Measurements from ENCODE around the gene ADCK1.
"Not testable (repeated sequence)": the region's sequence is repeated elsewhere in the genome, so short reads cannot be mapped to it uniquely, and the experiment has no call there.

Gene ADCK1

GRCh38 chr14:77955816-77956484 is 156.0 kb downstream of the ADCK1 start:
- no peak overlapping the region for H3K27ac ChIP-seq
- TF ChIP-seq ZFX (IDR thresholded peaks at IDR 0.05) = no peak
- TF ChIP-seq CTCF (conservative IDR thresholded peaks at IDR 0.05) = no peak

GRCh38 chr14:77959686-77960085 is 159.8 kb downstream of the ADCK1 start:
- H3K27ac ChIP-seq = not testable (repeated sequence)

GRCh38 chr14:77961847-77962580 is 162.1 kb downstream of the ADCK1 start:
- TF ChIP-seq ZFX (IDR thresholded peaks at IDR 0.05) = no peak
- TF ChIP-seq CTCF (conservative IDR thresholded peaks at IDR 0.05) = no peak; the same call in none of the 2 replicates
- H3K27ac ChIP-seq = no peak overlapping the region

GRCh38 chr14:77962731-77963520 is 163.0 kb downstream of the ADCK1 start:
- TF ChIP-seq CTCF (conservative IDR thresholded peaks at IDR 0.05) (no peak), ZFX (IDR thresholded peaks at IDR 0.05) (no peak)

GRCh38 chr14:77964586-77964985 is 164.7 kb downstream of the ADCK1 start:
- no peak for TF ChIP-seq CTCF (conservative IDR thresholded peaks at IDR 0.05)
- no peak for TF ChIP-seq ZFX (IDR thresholded peaks at IDR 0.05)
- H3K27ac ChIP-seq = no peak overlapping the region

More at GRCh38 chr14:77962731-77963520, 163.0 kb downstream of the ADCK1 start:
- no peak overlapping the region for H3K27ac ChIP-seq

GRCh38 chr14:77965050-77965449 is 165.1 kb downstream of the ADCK1 start:
- TF ChIP-seq ZFX (IDR thresholded peaks at IDR 0.05) = no peak
- no peak for TF ChIP-seq CTCF (conservative IDR thresholded peaks at IDR 0.05)

GRCh38 chr14:77965919-77966435 is 166.1 kb downstream of the ADCK1 start:
- TF ChIP-seq ZFX (IDR thresholded peaks at IDR 0.05) = no peak
- no peak for TF ChIP-seq CTCF (conservative IDR thresholded peaks at IDR 0.05)
- no peak overlapping the region for H3K27ac ChIP-seq

More at GRCh38 chr14:77965050-77965449, 165.1 kb downstream of the ADCK1 start:
- H3K27ac ChIP-seq = no peak overlapping the region

Data from C4-2B (cell line).